HG03060 (cell line): ENCODE measurements around the gene RUBCN.
A peak's percentile ranks its signal among the peaks of the same experiment; 100 is the strongest.

Experiments
- ATAC-seq: cut with Tn5 transposase; IDR thresholded peaks from one replicate; pipeline ENCODE4 v1.9.1; 2021; ENCODE audit warnings: low read depth, moderate number of reproducible peaks; ENCODE audit not compliant: unreplicated experiment

Gene RUBCN

DNA sequence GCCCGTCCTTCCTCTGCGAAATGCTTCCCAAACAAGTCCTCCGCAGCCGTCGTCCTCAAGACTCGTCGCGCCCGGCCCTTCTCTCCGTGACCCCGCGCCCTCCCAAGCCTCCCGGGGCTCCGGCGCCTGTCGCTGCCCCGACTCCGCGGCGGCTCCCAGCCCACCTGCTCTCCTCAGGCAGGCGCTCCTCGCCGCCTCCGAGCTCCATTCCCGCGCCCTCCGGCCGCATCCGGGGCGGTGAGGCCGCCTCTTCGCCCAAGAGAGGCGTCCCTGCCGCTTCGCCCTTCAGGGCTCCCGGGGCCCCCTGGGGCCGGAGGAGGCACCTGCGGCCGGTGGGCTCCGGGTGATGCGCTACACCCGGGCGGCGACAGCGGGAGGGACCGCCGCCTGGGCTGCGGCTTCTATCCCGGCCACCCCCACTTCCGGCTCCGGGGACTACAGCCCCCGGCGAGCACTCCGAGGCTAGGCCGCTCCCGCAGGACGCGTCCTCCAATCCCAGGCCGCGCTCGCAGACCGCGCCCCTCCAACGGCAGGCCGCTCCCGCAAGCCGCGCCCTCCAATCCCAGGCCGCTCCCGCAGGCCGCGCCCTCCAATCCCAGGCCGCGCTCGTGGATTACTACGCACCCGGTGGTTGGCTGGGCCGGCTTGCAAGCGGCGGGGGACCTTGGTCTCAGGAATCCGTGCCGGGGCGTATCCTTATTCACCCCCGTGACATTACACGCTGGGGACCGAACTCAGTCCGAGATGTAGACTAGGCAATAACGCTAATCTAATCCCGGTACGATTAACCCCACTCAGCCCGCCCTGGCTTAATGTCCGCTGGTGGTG, at the start of gene RUBCN:
Gene RUBCN, minus strand, starts transcription at position 414 of the 828 bp plus-strand sequence. Its CDS starts 185 bp downstream, at position 229.
- ATAC-seq: peak; percentile 63

GRCh38 chr3:197784019-197784585, 47.4 kb upstream of the RUBCN start:
- ATAC-seq: no peak

DNA sequence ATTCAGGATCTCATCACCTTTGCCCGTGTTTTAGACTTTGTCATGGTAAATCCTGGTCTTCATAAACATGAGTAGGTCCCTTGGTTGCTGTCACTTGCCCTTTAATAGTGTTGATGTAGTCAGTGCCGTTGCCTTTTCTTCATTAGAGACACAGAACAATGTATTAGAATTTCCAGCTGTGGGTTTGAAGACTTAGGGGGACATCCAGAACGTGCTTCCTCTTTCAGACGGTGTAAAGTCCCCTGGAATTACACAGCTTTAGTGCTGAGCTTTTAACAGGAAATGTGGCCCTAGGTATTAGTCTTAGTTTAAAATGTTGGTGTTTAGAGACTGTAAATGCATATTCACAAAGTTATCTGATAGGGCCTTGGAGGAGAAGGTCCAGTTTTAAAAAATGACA, 45.5 kb upstream of the RUBCN start:
- ATAC-seq: no peak

GRCh38 chr3:197775317-197775716, 38.6 kb upstream of the RUBCN start:
- no peak for ATAC-seq

- ATAC-seq: no peak
Observed at GRCh38 chr3:197761784-197762183, 25.1 kb upstream of the RUBCN start.

GRCh38 chr3:197758512-197758911, 21.8 kb upstream of the RUBCN start:
- no peak for ATAC-seq

DNA sequence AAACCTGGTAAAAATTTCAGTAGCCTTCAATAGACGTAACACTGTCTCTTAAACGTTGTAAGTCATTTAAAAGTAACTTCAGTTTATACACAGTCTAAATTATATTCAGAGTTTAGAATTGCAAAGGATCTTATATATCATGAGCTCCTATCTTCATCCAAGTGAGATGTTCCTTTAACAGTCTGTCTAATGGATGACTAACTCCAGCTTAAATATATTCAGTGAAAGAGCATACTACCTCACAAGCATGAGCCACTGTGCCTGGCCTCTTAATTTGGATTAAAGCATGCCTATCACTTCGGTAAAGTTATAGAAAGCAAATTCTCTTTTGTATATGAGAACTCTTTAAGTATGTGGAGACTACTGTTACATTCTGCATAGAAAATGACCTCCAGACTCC, 20.0 kb upstream of the RUBCN start:
- no peak for ATAC-seq

- ATAC-seq: no peak
Observed at GRCh38 chr3:197753263-197753662, 16.6 kb upstream of the RUBCN start.

- no peak for ATAC-seq
Observed at GRCh38 chr3:197752107-197752506, 15.4 kb upstream of the RUBCN start.

GRCh38 chr3:197750858-197751737, 14.4 kb upstream of the RUBCN start:
- ATAC-seq: no peak

GRCh38 chr3:197750396-197750831, 13.7 kb upstream of the RUBCN start:
- ATAC-seq: no peak

DNA sequence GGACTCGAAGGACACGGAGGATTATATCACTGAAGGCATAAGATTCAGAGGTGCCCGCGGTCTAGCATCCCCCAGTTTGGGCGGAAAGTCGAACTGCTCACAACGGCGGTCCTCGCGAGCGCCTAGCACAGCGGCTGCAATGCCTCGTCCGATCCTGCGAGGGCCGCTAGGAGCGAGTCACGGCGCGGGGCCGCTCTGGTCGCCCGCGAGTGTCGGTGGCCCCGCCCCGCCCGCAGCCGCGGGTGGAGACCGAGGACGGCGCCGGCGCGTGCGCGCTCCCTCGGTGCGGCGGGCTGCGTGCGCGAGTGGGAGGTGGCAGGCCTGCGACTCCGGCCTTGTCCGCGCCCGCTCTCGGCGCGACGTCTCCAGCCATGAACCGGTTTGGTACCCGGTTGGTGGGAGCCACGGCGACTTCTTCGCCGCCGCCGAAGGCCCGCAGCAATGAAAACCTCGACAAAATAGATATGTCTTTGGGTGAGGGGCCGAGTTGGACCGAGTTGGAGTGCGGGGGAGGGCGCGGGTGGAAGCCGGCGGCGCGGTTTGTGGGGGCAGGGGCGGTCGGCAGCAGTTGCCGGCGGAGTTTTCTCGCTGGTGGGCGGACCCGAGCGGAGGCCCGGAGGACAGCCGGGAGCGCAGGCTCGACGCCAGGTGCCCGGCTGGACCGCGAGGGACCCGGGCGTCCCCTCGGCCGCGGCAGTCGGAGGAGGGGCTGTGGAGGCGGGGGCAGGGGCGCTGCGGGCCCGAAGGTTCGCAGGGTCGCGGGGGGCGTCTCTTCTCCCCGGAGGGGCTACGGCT, 13.1 kb upstream of the RUBCN start, which contains the start of gene FYTTD1:
Gene FYTTD1, plus strand, starts transcription at position 283 of the 795 bp plus-strand sequence. Its CDS starts 89 bp downstream, at position 372.
- ATAC-seq: no peak

GRCh38 chr3:197749315-197749600, 12.6 kb upstream of the RUBCN start:
- no peak for ATAC-seq

DNA sequence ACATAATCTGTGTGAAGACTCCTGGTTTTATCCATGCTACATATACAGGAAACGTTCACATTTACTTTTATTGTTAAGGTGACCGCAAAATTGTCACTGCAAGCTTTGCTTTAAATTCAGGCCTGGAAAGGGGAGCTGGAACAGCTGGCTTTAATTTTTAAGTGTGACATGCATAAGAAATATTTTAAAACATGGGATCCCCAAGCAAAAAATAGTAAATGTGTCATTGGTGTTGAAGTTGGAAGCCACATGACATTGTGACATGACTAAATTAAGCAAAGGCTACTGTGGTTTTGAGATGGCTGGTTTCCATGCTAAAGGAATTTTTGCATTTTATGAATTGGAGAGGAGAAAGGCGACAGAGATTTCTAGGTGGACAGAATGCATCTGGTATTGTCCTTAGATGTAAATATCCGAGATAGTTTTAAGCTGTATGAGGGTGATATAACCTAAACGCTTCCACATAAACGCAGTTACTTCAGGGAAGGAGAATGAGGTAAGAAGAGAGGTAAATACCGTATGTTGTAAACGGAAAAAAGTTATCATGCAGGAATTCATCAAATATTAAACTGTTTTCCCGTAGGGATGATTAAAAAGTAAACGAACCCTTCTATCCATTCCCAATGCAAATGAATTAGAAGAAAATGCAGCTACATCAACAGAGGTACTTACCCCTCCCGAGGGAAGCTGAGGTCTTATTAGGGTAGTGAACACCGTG, 12.1 kb upstream of the RUBCN start:
- no peak for ATAC-seq

DNA sequence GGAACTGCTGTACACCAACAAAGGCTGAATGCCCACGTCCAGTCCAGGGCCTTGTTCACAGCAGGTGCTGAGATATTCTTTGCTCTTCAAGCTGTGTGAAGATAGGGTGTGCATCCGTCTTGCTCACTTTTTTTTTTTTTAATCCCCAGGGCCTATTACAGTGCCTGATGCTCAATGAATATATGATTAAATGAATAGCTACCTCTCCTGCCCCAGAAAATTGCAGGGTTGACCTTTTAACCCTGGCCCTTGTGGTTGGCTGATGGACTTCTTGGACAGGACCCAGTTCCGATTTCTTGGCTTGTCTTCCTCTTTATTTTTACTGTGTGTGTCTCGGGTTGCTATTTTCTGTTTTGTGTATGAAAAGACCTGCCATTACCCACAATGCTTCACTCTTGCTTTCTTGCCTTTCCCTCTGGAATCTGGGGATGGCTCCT, 10.1 kb upstream of the RUBCN start:
- ATAC-seq: no peak

DNA sequence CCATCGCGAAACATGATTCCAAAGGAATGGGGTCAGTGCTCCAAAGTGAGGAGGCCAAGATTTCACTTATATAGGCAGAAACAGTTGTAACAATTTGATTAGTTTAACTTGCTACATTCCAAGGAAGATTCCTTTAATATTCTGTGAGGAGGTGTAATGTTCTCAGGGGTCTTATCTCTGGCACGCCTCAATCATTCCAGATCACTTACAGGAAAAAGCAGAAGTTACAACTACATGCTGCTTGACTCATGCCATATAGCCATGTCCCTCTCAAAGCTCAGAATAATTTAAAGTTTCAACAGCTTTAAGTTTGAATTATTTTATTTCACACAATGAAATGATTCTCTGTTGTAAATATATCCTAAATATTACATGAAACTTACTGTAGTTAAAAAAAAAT, 9.5 kb upstream of the RUBCN start:
- no peak for ATAC-seq

DNA sequence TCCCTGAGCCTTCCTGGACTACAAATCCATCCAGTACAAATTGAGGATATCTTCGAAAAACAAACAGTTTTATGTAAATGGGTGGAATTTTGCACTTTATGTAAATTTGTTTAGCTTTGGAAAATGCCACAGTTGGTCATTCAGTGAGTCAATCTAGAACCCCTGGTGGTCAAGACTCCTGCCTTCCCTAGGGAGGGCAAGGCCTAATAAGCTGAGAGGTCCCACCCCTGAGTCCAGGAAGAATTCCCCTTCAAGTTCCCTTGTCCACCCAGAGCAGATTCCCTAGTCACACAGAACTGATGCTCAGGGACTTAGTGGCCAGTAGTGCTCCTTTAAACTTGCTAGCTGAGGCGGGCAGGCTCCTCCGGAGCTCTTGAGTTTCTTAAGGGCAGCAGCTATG, 6.1 kb upstream of the RUBCN start:
- no peak for ATAC-seq

DNA sequence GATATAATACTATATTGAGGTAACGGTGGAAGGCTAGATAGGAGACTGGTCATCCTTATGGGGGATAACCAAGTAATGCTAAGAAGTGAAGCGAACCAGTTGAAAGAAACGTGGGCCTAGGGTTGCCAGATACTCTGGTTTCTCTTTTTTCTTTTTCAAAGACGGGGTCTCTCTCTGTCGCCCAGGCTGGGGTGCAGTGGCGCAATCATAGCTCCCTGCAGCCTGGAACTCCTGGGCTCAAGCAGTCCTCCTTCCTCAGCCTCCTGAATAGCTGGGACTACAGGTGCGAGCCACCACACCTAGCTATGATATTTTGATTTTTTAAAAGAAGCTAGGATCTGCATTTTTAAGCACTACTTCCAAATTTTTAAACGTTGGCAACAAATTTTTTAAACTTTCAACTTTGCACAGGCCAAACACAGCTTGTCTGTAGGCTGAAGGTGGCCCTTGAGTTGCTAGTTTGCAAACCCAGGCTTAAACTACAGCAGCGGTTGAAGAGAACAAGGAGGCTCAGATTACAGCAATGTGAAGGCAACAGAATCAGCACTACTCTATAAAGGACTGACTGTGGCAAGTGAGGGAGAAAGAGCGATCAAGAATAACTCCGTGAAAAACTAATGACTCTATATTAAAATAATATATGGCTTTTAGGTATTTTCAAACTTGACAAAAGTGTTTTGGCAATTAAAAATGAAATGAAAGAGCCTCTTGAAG, 1.2 kb upstream of the RUBCN start:
- no peak for ATAC-seq

GRCh38 chr3:197737319-197737649, 580 bp upstream of the RUBCN start:
- no peak for ATAC-seq
